Keratinocyte (primary cell): Measurements from ENCODE around the gene NPHS1. TPM values are rescaled to one million over a fixed set of nuclear protein-coding genes. Genes with fewer than 3 reads are reported as not detected.

Source experiments
- DNase-seq: peaks from one replicate; pipeline ENCODE4 v3.0.0-alpha.2; 2011; ENCODE audit warnings: low read depth, missing footprints, low spot score
- FAIRE-seq: peaks from 2 replicates; lab custom pipeline; 2011; peaks lifted over from hg19 to GRCh38; lab: Jason Lieb, UNC
- H2AFZ ChIP-seq: 2 replicates; pipeline ENCODE4 v1.6.0; 2012; ENCODE audit warnings: low read length, control low read depth, inconsistent platforms; ENCODE audit not compliant: control insufficient read depth
- H3K27ac ChIP-seq: 2 replicates; pipeline ENCODE4 v1.5.1; 2011; ENCODE audit warnings: low read length; ENCODE audit not compliant: control insufficient read depth, insufficient read depth
- H3K27me3 ChIP-seq: 3 replicates; pipeline ENCODE4 v1.6.0; 2011; ENCODE audit warnings: low read length; ENCODE audit not compliant: control insufficient read depth, insufficient read depth; ENCODE audit errors: extremely low read depth
- H3K36me3 ChIP-seq, 2 experiments: 2 replicates in 1 of 2; 3 replicates in 1 of 2; pipeline ENCODE4 v1.5.1; 2011; ENCODE audit warnings: low read length in 2 of 2, mild to moderate bottlenecking in 1 of 2; ENCODE audit not compliant: control insufficient read depth in 2 of 2, insufficient read depth in 2 of 2; ENCODE audit errors: extremely low read depth in 1 of 2
- H3K4me1 ChIP-seq: 3 replicates; pipeline ENCODE4 v1.5.1; 2011; ENCODE audit warnings: low read length; ENCODE audit not compliant: control insufficient read depth, insufficient read depth; ENCODE audit errors: extremely low read depth
- H3K4me2 ChIP-seq: 3 replicates; pipeline ENCODE4 v1.6.0; 2011; ENCODE audit warnings: low read depth, low read length; ENCODE audit not compliant: control insufficient read depth, insufficient read depth; ENCODE audit errors: extremely low read depth
- H3K4me3 ChIP-seq, 3 experiments: fragments of 200-600 bp in 1 of 3; sonication (generic) in 1 of 3; 2 replicates in 2 of 3; 3 replicates in 1 of 3; pipeline ENCODE4 v1.5.1; 2011 to 2016; ENCODE audit warnings: low read length in 3 of 3, mild to moderate bottlenecking in 3 of 3, control low read depth in 2 of 3, inconsistent platforms in 1 of 3, low read depth in 1 of 3, mixed read lengths in 1 of 3, mixed run types in 1 of 3, moderate library complexity in 1 of 3; ENCODE audit not compliant: control insufficient read depth in 2 of 3, insufficient read depth in 2 of 3; ENCODE audit errors: extremely low read depth in 1 of 3
- H3K79me2 ChIP-seq: 2 replicates; pipeline ENCODE4 v1.6.0; 2012; ENCODE audit warnings: low read length; ENCODE audit not compliant: control insufficient read depth, insufficient read depth
- H3K9ac ChIP-seq: 3 replicates; pipeline ENCODE4 v1.6.0; 2011; ENCODE audit warnings: low read length; ENCODE audit not compliant: control insufficient read depth, insufficient read depth; ENCODE audit errors: extremely low read depth
- H3K9me1 ChIP-seq: 3 replicates; pipeline ENCODE4 v1.6.0; 2011; ENCODE audit warnings: low read length; ENCODE audit not compliant: control insufficient read depth, insufficient read depth; ENCODE audit errors: extremely low read depth
- H3K9me3 ChIP-seq: 2 replicates; pipeline ENCODE4 v1.5.1; 2012; ENCODE audit warnings: low read depth, low read length; ENCODE audit not compliant: control insufficient read depth
- H4K20me1 ChIP-seq: 3 replicates; pipeline ENCODE4 v1.6.0; 2011; ENCODE audit warnings: low read length; ENCODE audit not compliant: control insufficient read depth, insufficient read depth; ENCODE audit errors: extremely low read depth
- CTCF ChIP-seq, 3 experiments: IDR thresholded peaks in 1 of 3; conservative IDR thresholded peaks in 1 of 3; optimal IDR thresholded peaks in 1 of 3; 2 replicates in 2 of 3; 3 replicates in 1 of 3; pipeline versions ENCODE3 to v1.5.1; 2011; ENCODE audit warnings: low read length in 3 of 3, mild to moderate bottlenecking in 3 of 3, moderate library complexity in 2 of 3, control low read depth in 1 of 3, inconsistent platforms in 1 of 3; ENCODE audit not compliant: insufficient read depth in 2 of 3; ENCODE audit errors: extremely low read depth in 1 of 3
- EZH2 ChIP-seq: IDR thresholded peaks from one replicate; pipeline ENCODE4 v1.6.1; 2012; ENCODE audit warnings: inconsistent platforms, mild to moderate bottlenecking, low read length, moderate library complexity
- dilution Hi-C: fragments of 300-500 bp; cut with MboI; formaldehyde crosslinking; loops from one replicate; pipeline ENCODE4 v1.7.0; 2020; ENCODE audit warnings: low sequenced_read_pairs; ENCODE audit not compliant: extremely low pct_ligation_motif_present
- polyA plus RNA-seq, 5 experiments: library from polyadenylated mRNA; depleted of rRNA in 3 of 5; stranded (reverse) in 3 of 5; stranded (forward) in 1 of 5; unstranded in 1 of 5; fragments of >200 nt; gene quantifications; 1 replicate in 1 of 5; 2 replicates in 3 of 5; 3 replicates in 1 of 5; pipeline versions ENCODE4 v1.2.1 to v1.2.3, GENCODE V29; 2011 to 2012; ENCODE audit warnings: missing spikeins in 2 of 5, low read depth in 1 of 5, low replicate concordance in 1 of 5

Gene NPHS1
- polyA plus RNA-seq, 1 donor (not counting 4 experiments of a cell fraction or from before 2014, with no cell fraction given), result not detected

DNA sequence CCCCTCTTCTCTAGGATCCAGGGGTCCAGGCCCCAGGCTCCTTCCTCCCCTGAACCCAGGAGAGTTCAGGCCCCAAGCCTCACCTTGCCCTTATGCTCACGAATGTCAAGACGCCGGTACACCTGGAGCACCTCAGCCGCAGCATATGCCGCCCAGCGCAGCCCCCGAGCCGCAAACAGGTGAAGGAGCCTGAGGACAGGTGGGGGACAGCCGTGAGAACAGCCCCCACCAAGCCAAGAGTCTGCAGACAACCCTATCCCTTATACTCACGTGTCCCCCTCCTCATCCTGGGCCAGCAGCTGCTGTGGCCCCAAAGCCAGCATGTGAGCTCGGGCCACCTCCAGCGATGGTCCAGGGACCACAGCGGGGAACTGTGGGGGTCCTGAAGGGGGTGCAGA lies 44.3 kb upstream of the NPHS1 start:
- Histone ChIP-seq H3K9me3 (no peaks in the 10 kb centered on the region), H3K4me2 (no peak overlapping the region), H3K27ac (no peak overlapping the region), H3K4me1 (peaks cover 12% of the 10 kb centered on the region), H2AFZ (no peak overlapping the region), H3K27me3 (no peaks in the 10 kb centered on the region), H3K4me3 (no peak overlapping the region), H3K79me2 (peaks cover 19% of the 10 kb centered on the region), H4K20me1 (no peaks in the 10 kb centered on the region), H3K36me3 (peaks cover 7 to 25% of the 10 kb centered on the region in 2 experiments), H3K9ac (no peak overlapping the region), H3K9me1 (no peaks in the 10 kb centered on the region)
- DNase-seq, result no peak
- no peak for FAIRE-seq
- dilution Hi-C loops, result no loop called here
- TF ChIP-seq CTCF (optimal IDR thresholded peaks at IDR 0.05 in 1 of 3, IDR thresholded peaks at IDR 0.05 in 1 of 3, conservative IDR thresholded peaks at IDR 0.05 in 1 of 3; ENCODE audit: extremely low read depth in 1 of 3, insufficient read depth in 2 of 3, low read length in 3 of 3), result no peak
- no peak for TF ChIP-seq EZH2

GRCh38 chr19:35895911-35896642 lies 43.8 kb upstream of the NPHS1 start:
- peaks cover 6% of the 10 kb centered on the region for H3K4me1 ChIP-seq
- no peak overlapping the region for H3K27ac ChIP-seq
- dilution Hi-C loops, result no loop called here
- no peak overlapping the region for H3K4me3 ChIP-seq
- H2AFZ ChIP-seq, result no peak overlapping the region
- no peak overlapping the region for H3K9ac ChIP-seq
- H3K9me1 ChIP-seq, result no peaks in the 10 kb centered on the region
- H3K79me2 ChIP-seq, result peaks cover 19% of the 10 kb centered on the region
- H3K36me3 ChIP-seq, result peaks cover 7 to 25% of the 10 kb centered on the region in 2 experiments
- H4K20me1 ChIP-seq, result no peaks in the 10 kb centered on the region
- TF ChIP-seq CTCF (optimal IDR thresholded peaks at IDR 0.05 in 1 of 3, IDR thresholded peaks at IDR 0.05 in 1 of 3, conservative IDR thresholded peaks at IDR 0.05 in 1 of 3; ENCODE audit: extremely low read depth in 1 of 3, insufficient read depth in 2 of 3, low read length in 3 of 3) (no peak), EZH2 (no peak)
- FAIRE-seq (no peak), DNase-seq (no peak)
- H3K9me3 ChIP-seq, result no peaks in the 10 kb centered on the region
- H3K4me2 ChIP-seq, result no peak overlapping the region
- H3K27me3 ChIP-seq, result no peaks in the 10 kb centered on the region
